Fibroblast of mammary gland (primary cell): ENCODE data around the gene TFPI.
"Not testable (repeated sequence)": the region's sequence is repeated elsewhere in the genome, so short reads cannot be mapped to it uniquely, and the experiment has no call there.

Experiments
- DNase-seq: peaks from one replicate; pipeline ENCODE4 v3.0.0-alpha.2; 2010; ENCODE audit warnings: low read depth
- H3K4me3 ChIP-seq: 2 replicates; pipeline ENCODE4 v1.5.1; 2011; ENCODE audit warnings: low read depth, mild to moderate bottlenecking, low read length, moderate library complexity; ENCODE audit not compliant: control insufficient read depth
- TF ChIP-seq, protein P1 (sequence below): conservative IDR thresholded peaks from 2 replicates; pipeline ENCODE4 v1.5.1; 2011; ENCODE audit warnings: low read depth, low read length, inconsistent platforms; ENCODE audit not compliant: control insufficient read depth, insufficient read depth

The TFPI gene

DNA sequence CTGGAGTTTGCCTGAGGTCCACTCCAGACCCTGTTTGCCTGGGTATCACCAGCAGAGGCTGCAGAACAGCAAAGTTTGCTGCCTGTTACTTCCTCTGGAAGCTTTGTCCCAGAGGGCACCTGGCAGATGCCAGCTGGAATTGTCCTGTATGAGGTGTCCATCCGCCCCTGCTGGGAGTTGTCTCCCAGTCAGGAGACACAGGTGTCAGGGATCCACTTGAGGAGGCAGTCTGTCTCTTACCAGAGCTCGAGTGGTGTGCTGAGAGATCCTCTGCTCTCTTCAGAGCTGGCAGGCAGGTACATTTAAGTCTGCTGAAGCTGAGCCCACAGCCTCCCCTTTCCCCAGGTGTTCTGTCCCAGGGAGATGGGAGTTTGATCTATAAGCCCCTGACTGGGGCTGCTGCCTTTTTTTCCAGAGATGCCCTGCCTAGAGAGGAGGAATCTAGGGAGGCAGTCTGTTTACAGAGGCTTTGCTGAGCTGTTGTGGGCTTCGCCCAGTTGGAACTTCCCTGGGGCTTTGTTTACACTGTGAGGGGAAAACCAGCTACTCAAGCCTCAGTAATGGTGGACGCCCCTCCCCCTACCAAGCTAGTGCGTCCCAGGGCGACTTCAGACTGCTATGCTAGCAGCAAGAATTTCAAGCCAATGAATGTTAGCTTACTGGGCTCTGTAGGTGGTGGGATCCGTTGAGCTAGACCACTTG, 34.7 kb downstream of the TFPI start:
- H3K4me3 ChIP-seq: no peak overlapping the region
- no peak for DNase-seq
- TF ChIP-seq, protein P1, sequence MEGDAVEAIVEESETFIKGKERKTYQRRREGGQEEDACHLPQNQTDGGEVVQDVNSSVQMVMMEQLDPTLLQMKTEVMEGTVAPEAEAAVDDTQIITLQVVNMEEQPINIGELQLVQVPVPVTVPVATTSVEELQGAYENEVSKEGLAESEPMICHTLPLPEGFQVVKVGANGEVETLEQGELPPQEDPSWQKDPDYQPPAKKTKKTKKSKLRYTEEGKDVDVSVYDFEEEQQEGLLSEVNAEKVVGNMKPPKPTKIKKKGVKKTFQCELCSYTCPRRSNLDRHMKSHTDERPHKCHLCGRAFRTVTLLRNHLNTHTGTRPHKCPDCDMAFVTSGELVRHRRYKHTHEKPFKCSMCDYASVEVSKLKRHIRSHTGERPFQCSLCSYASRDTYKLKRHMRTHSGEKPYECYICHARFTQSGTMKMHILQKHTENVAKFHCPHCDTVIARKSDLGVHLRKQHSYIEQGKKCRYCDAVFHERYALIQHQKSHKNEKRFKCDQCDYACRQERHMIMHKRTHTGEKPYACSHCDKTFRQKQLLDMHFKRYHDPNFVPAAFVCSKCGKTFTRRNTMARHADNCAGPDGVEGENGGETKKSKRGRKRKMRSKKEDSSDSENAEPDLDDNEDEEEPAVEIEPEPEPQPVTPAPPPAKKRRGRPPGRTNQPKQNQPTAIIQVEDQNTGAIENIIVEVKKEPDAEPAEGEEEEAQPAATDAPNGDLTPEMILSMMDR: no peak

DNA sequence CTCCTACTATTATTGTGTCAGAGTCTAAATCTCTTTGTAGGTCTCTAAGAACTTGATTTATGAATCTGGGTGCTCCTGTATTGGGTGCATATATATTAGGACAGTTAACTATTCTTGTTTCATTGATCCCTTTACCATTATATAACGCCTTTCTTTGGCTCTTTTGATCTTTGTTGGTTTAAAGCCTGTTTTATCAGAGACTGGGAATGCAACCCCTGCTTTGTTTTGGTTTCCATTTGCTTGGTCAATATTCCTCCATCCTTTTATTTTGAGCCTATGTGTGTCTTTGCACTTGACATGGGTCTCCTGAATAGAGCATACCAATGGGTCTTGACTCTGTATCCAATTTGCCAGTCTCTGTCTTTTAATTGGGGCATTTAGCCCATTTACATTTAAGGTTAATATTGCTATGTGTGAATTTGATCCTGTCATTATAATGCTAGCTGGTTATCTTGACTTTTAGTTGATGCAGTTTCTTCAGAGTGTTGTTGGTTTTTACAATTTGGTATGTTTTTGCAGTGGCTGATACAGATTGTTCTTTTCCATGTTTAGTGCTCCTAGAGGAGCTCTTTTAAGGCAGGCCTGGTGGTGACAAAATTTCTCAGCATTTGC, 36.4 kb downstream of the TFPI start:
- not testable (repeated sequence) for DNase-seq, H3K4me3 ChIP-seq

DNA sequence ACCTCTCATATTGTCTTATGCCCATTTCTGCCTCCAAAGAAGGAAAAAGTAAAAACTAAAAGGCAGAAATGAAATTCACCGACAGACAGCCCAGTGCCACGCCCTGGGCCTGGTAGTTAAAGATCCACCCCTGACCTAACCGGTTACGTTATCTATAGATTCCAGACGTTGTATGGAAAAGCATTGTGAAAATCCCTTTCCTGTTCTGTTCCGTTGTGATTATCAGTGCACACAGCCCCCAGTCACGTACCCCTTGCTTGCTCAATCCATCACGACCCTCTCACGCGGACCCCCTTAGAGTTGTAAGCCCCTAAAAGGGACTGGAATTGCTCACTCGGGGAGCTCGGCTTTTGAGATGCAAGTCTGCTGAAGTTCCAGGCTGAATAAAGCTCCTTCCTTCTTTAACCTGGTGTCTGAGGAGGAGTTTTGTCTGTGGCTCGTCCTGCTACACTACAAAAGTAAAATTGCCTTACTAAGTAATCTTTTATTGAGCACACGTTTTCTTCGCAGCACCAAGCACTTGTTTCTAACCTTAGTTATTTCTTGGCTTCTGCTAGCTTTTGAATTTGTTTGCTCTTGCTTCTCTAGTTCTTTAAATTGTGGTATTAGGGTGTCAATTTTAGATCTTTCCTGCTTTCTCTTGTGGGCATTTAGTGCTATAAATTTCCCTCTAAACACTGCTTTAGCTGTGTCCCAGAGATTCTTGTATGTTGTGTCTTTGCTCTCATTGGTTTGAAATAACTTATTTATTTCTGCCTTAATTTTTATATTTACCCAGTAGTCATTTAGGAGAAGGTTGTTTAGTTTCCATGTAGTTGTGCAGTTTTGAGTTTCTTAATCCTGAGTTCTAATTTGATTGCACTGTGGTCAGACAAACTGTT, 37.4 kb downstream of the TFPI start:
- DNase-seq, H3K4me3 ChIP-seq: not testable (repeated sequence)

DNA sequence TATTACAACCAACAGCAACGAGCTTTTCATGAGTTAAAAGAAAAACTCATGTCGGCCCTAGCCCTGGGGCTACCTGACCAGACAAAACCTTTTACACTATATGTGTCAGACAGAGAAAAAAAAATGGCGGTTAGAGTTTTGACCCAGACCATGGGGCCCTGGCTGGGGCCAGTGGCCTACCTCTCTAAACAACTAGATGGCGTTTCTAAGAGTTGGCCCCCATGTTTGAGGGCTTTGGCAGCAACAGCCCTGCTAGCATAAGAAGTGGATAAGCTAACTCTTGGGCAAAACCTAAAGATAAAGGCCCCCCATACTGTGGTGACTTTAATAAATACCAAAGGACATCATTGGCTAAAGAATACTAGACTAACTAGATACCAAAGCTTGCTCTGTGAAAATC, 39.3 kb downstream of the TFPI start:
- DNase-seq: no peak
- no peak overlapping the region for H3K4me3 ChIP-seq
- TF ChIP-seq, protein P1: no peak

DNA sequence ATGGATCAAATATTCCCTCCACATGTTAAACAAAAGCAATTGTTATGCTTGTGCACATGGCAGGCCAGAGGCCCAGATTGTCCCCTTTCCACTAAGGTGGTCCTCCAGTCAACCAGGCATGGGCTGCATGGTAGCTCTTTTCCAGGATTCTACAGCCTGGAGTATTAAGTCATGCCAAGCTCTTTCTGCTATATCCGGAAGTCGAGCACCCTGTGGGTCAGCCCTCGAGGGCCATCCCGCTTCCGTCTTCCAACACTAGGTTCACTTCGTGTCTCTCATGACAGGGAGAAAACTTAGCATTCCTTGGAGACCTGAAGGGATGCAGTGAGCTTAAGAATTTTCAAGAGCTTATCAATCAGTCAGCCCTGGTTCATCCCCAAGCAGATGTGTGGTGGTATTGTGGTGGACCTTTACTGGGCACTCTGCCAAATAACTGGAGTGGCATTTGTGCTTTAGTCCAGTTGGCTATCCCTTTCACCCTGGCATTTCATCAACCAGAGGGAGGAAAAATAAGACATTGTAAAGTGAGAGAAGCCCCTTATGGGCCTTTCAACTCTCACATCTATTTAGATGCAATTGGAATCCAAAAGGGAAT, 39.9 kb downstream of the TFPI start:
- H3K4me3 ChIP-seq, DNase-seq: not testable (repeated sequence)

DNA sequence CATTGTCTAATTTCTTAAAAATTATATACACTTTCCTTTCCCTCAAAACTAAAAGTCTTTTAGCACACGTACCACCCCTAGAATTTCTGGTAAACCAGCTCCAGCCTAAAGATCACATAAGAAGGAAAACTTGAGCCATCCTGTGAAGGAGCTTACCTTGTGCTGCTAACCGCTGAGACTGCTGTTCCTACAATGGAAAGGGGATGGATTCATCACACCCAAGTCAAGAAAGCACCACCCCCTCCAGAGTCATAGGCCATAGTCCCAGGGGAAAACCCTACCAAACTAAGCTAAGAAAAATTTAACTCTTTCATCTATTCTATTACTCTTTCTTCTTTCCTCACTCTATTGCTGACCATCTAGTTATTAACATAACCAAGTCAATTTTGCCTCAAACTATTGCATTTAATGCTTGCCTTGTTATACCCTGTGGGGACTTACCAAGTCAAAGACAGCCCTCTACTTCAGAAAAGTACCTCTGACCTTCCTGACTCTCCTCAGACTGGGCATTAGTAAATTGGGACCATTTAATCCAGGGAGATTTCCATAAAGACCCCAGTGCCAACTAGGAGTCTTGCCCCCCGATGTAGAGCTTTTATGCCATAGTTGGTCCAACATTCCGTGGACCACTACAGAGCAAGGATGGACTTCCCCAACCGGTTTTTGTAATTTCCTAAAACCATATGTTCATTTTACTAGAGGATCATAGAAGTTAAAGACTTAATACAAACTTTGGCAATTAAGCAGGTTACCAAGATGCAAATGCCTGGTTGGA, 40.6 kb downstream of the TFPI start:
- H3K4me3 ChIP-seq: not testable (repeated sequence)
- DNase-seq: peak; percentile 60

DNA sequence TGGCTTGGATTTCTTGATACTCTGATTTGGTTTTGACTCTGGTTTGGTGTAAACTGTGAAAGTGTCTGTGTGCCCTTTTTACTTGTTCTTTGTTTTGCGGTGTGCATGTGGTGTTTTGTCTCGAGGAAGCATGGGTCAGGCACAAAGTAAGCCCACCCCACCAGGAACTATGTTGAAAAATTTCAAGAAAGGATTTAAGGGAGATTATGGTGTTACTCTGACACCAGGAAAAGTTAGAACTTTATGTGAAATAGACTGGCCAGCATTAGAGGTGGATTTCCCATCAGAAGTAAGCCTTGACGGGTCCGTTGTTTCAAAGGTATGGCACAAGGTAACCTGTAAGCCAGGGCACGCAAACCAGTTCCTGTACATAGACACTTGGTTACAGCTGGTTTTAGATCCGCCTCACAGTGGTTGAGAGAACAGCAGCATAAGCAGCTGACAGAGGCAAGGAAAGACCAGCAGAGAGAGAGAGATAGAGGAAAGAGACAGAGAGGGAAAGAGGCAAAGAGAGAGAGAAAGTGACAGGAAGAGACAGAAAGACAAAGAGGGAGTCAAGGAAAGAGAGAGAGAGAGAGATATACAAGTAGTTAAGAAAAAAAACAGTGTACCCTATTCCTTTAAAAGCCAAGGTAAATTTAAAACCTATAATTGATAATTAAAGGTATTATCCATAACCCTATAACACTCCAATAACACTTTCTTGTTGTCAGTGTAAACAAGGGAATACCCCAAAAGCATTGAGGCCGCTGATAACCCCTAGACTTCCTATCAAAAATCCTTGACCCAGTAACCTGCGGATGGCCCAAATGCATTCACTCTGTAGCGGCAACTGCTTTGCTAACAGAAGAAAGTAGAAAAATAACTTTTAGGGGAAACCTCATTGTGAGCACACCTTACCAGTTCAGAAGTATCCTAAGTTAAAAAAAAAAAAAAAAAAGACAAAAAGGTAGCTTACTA, 42.6 kb downstream of the TFPI start:
- TF ChIP-seq, protein P1: no peak
- no peak overlapping the region for H3K4me3 ChIP-seq
- DNase-seq: no peak

DNA sequence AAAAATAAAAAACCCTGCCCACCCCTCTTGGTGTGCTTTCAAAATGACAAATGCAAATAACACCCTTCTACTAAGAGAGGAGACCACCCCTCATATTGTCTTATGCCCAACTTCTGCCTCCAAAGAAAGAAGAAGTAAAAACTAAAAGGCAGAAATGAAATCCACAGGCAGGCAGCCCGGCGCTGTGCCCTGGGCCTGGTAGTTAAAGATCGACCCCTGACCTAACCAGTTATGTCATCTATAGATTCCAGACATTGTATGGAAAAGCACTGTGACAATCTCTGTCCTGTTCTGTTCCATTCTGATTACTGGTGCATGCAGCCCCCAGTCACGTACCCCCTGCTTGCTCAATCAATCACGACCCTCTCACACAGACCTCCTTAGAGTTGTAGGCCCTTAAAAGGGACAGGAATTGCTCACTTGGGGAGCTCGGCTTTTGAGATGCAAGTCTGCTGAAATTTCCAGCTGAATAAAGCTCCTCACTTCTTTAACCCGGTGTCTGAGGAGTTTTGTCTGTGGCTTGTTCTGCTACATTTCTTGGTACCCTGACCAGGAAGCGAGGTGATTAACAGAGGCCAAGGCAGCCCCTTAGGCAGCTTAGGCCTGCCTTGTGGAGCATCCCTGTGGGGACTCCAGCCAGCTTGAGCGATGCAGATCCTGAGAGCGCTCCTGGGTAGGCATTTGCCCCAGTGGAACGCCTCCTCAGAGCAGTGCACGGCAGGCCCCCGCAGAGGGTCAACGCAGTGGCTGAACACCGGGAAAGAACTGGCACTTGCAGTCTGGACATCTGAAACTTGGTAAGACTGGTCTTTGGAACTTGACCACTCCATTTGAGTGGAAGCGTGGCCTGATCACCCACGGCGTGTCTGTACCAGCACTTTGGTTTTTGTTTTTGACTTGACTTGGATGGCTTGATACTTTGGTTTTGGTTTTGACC, 43.5 kb downstream of the TFPI start:
- H3K4me3 ChIP-seq, DNase-seq: not testable (repeated sequence)
